ENCODE measurements around the gene PSAT1. TPM values are rescaled to one million over a fixed set of nuclear protein-coding genes. Genes with fewer than 3 reads are reported as not detected.

Gene PSAT1
- total and polyA plus RNA-seq, 2 of the 8 experiments (the other 6 are each of a cell fraction or from before 2014, with no cell fraction given): 204 to 341 TPM

DNA sequence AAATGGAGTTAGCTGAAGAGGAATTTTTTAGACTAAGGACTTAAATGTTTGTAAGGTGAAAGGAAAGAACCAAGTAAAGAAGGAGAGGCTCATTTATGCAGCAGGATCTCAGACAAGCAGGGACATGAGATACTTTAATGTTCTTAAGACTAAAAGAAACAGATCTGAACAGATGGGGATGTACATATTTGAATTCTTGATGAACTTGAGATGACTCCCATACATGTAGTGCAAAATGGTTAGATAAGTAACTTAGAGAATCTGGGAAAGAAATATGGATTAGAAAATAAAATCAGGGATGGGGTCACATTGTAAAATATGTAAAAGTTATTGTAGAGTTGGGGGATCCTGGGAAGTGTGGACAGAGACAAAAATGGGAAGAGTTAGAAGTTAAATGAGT is 27.1 kb upstream of the PSAT1 start:
- H3K9ac ChIP-seq (replicated peaks in 1 of 4; ENCODE audit: extremely low read depth in 1 of 4, low read depth in 3 of 4, low read length in 3 of 4): no peak overlapping the region
- H2BK20ac ChIP-seq (ENCODE audit: low read length): no peak overlapping the region
- POLR2A ChIA-PET (ENCODE audit: partially characterized antibody): interaction anchor here (19.2 kb wide), 1 partner anchor 33 kb away, joined by 522 read pairs; the partner anchor contains the start of gene PSAT1
- no peak overlapping the region for H2AFZ ChIP-seq (ENCODE audit: low read length)
- H3K56ac ChIP-seq (replicated peaks; ENCODE audit: insufficient read length, low read depth, low read length): no peak overlapping the region
- no peak for DNase-seq (ENCODE audit: low read depth in 1 of 2, low spot score in 2 of 2)
- H3K27ac ChIP-seq (ENCODE audit: low read depth, low read length): no peak overlapping the region
- H3K4me3 ChIP-seq (ENCODE audit: extremely low read depth in 1 of 4, insufficient read depth in 2 of 4, low read depth in 3 of 4, low read length in 4 of 4): no peak overlapping the region
- peaks cover 11 to 42% (median 29%) of the 10 kb centered on the region in 4 experiments for H3K36me3 ChIP-seq (ENCODE audit: control insufficient read depth in 2 of 4, insufficient read depth in 4 of 4, low read length in 3 of 4)
- H3K27me3 ChIP-seq (replicated peaks in 1 of 4; ENCODE audit: control insufficient read depth in 3 of 4, extremely low read depth in 1 of 4, insufficient read depth in 3 of 4, low read length in 3 of 4): no peaks in the 10 kb centered on the region
- H2BK120ac ChIP-seq (replicated peaks; ENCODE audit: low read depth, low read length): no peak overlapping the region
- no peak overlapping the region for H2BK15ac ChIP-seq (ENCODE audit: low read length)
- H3K23ac ChIP-seq (ENCODE audit: insufficient read length): no peak overlapping the region
- no peak overlapping the region for H2BK12ac ChIP-seq (ENCODE audit: low read depth, low read length)
- CTCF ChIA-PET (ENCODE audit: partially characterized antibody): no interaction called here
- no peak overlapping the region for H3K14ac ChIP-seq (ENCODE audit: insufficient read length)
- H3K4me2 ChIP-seq (ENCODE audit: insufficient read depth in 1 of 2, low read depth in 2 of 2, low read length in 2 of 2): no peak overlapping the region
- H3K79me2 ChIP-seq (ENCODE audit: control insufficient read depth in 1 of 2, insufficient read depth in 2 of 2, low read length in 2 of 2): no peaks in the 10 kb centered on the region
- no peak overlapping the region for H4K5ac ChIP-seq (ENCODE audit: insufficient read length, low read depth, low read length)
- no peak overlapping the region for H3K4ac ChIP-seq (replicated peaks; ENCODE audit: insufficient read length, low read depth, low read length)
- H2AK5ac ChIP-seq (ENCODE audit: low read depth, low read length): no peak overlapping the region
- no peaks in the 10 kb centered on the region for H3K9me3 ChIP-seq (ENCODE audit: insufficient read depth in 2 of 2, low read depth in 1 of 2, low read length in 1 of 2)
- H4K91ac ChIP-seq (replicated peaks; ENCODE audit: insufficient read length, low read length): no peak overlapping the region
- no peak for FAIRE-seq
- no peak overlapping the region for H3K18ac ChIP-seq (ENCODE audit: extremely low read depth, low read length)
- H2BK5ac ChIP-seq (ENCODE audit: low read depth, low read length): no peak overlapping the region
- no peaks in the 10 kb centered on the region for H3K79me1 ChIP-seq (ENCODE audit: low read depth, low read length)
- peaks cover 0 to 2% of the 10 kb centered on the region in 2 experiments for H4K20me1 ChIP-seq (replicated peaks in 1 of 2; ENCODE audit: control insufficient read depth in 1 of 2, insufficient read depth in 2 of 2, low read length in 2 of 2)
- H3K23me2 ChIP-seq (ENCODE audit: low read depth, low read length): no peaks in the 10 kb centered on the region
- no peak overlapping the region for H4K8ac ChIP-seq (ENCODE audit: extremely low read depth, insufficient read depth, low read length)
- H3K4me1 ChIP-seq (replicated peaks in 1 of 4; ENCODE audit: control insufficient read depth in 3 of 4, insufficient read depth in 4 of 4, low read length in 3 of 4): no peaks in the 10 kb centered on the region
- no peak for TF ChIP-seq TCF12 (IDR thresholded peaks at IDR 0.05; ENCODE audit: low read depth, low read length)
- TF ChIP-seq, protein P1, sequence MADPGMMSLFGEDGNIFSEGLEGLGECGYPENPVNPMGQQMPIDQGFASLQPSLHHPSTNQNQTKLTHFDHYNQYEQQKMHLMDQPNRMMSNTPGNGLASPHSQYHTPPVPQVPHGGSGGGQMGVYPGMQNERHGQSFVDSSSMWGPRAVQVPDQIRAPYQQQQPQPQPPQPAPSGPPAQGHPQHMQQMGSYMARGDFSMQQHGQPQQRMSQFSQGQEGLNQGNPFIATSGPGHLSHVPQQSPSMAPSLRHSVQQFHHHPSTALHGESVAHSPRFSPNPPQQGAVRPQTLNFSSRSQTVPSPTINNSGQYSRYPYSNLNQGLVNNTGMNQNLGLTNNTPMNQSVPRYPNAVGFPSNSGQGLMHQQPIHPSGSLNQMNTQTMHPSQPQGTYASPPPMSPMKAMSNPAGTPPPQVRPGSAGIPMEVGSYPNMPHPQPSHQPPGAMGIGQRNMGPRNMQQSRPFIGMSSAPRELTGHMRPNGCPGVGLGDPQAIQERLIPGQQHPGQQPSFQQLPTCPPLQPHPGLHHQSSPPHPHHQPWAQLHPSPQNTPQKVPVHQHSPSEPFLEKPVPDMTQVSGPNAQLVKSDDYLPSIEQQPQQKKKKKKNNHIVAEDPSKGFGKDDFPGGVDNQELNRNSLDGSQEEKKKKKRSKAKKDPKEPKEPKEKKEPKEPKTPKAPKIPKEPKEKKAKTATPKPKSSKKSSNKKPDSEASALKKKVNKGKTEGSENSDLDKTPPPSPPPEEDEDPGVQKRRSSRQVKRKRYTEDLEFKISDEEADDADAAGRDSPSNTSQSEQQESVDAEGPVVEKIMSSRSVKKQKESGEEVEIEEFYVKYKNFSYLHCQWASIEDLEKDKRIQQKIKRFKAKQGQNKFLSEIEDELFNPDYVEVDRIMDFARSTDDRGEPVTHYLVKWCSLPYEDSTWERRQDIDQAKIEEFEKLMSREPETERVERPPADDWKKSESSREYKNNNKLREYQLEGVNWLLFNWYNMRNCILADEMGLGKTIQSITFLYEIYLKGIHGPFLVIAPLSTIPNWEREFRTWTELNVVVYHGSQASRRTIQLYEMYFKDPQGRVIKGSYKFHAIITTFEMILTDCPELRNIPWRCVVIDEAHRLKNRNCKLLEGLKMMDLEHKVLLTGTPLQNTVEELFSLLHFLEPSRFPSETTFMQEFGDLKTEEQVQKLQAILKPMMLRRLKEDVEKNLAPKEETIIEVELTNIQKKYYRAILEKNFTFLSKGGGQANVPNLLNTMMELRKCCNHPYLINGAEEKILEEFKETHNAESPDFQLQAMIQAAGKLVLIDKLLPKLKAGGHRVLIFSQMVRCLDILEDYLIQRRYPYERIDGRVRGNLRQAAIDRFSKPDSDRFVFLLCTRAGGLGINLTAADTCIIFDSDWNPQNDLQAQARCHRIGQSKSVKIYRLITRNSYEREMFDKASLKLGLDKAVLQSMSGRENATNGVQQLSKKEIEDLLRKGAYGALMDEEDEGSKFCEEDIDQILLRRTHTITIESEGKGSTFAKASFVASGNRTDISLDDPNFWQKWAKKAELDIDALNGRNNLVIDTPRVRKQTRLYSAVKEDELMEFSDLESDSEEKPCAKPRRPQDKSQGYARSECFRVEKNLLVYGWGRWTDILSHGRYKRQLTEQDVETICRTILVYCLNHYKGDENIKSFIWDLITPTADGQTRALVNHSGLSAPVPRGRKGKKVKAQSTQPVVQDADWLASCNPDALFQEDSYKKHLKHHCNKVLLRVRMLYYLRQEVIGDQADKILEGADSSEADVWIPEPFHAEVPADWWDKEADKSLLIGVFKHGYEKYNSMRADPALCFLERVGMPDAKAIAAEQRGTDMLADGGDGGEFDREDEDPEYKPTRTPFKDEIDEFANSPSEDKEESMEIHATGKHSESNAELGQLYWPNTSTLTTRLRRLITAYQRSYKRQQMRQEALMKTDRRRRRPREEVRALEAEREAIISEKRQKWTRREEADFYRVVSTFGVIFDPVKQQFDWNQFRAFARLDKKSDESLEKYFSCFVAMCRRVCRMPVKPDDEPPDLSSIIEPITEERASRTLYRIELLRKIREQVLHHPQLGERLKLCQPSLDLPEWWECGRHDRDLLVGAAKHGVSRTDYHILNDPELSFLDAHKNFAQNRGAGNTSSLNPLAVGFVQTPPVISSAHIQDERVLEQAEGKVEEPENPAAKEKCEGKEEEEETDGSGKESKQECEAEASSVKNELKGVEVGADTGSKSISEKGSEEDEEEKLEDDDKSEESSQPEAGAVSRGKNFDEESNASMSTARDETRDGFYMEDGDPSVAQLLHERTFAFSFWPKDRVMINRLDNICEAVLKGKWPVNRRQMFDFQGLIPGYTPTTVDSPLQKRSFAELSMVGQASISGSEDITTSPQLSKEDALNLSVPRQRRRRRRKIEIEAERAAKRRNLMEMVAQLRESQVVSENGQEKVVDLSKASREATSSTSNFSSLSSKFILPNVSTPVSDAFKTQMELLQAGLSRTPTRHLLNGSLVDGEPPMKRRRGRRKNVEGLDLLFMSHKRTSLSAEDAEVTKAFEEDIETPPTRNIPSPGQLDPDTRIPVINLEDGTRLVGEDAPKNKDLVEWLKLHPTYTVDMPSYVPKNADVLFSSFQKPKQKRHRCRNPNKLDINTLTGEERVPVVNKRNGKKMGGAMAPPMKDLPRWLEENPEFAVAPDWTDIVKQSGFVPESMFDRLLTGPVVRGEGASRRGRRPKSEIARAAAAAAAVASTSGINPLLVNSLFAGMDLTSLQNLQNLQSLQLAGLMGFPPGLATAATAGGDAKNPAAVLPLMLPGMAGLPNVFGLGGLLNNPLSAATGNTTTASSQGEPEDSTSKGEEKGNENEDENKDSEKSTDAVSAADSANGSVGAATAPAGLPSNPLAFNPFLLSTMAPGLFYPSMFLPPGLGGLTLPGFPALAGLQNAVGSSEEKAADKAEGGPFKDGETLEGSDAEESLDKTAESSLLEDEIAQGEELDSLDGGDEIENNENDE (IDR thresholded peaks at IDR 0.05; ENCODE audit: insufficient replicate concordance, low read length): no peak

Data from H1 (cell line).